ENCODE results near the gene MIER2.
"Not testable (repeated sequence)": the region's sequence is repeated elsewhere in the genome, so short reads cannot be mapped to it uniquely, and the experiment has no call there.

MIER2 gene, protein sequence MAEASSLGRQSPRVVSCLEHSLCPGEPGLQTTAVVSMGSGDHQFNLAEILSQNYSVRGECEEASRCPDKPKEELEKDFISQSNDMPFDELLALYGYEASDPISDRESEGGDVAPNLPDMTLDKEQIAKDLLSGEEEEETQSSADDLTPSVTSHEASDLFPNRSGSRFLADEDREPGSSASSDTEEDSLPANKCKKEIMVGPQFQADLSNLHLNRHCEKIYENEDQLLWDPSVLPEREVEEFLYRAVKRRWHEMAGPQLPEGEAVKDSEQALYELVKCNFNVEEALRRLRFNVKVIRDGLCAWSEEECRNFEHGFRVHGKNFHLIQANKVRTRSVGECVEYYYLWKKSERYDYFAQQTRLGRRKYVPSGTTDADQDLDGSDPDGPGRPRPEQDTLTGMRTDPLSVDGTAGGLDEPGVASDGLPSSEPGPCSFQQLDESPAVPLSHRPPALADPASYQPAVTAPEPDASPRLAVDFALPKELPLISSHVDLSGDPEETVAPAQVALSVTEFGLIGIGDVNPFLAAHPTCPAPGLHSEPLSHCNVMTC

GRCh38 chr19:344625-345319 lies at the start of gene MIER2:
TSS of gene MIER2 (minus strand) at chr19:344796. CDS start at chr19:344782, 14 bp downstream.
- DNase-seq: peak; percentile 16

DNA sequence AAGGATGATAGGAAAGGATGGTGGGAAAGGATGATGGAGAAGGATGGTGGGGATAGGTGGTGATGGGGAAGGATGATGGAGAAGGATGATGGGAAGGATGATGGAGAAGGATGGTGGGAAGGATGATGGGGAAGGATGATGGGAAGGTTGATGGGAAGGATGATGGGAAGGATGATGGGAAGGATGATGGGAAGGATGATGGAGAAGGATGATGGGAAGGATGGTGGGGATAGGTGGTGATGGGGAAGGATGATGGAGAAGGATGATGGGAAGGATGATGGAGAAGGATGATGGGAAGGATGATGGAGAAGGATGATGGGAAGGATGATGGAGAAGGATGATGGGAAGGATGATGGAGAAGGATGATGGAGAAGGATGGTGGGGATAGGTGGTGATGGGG lies 49.0 kb upstream of the MIER2 start:
- not testable (repeated sequence) for DNase-seq

DNA sequence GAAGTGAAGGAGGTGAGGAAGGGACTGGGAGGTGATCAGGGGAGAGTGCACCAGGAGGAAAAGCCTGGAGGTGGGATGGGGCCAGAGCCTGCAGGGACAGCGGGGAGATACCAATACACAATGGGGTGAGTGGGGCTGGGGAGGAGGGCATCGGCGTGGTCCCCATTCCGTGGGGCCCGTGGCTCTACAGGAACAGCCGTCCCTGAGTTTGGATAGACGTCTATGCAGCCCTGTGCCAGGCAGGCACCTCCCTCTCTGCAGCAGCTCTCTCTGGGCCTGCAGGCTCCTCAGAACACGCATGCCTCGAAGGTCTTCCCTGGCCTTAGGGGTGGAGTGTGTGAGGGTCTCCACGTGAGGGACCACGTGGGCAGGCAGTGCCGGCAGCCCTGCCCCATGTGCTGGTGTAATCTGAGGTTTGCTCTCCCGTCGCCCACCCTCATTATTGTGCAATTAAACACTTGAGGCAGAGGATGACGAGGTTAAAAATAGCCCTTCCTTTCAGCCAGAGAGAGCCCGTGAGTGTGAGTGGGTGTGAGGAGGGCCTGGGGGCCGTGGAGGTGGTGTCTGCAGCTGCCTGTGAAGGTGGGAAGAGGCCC lies 47.9 kb upstream of the MIER2 start:
- no peak for DNase-seq

- DNase-seq: no peak
These were observed 47.3 kb upstream of the MIER2 start for GRCh38 chr19:391726-392374.

DNA sequence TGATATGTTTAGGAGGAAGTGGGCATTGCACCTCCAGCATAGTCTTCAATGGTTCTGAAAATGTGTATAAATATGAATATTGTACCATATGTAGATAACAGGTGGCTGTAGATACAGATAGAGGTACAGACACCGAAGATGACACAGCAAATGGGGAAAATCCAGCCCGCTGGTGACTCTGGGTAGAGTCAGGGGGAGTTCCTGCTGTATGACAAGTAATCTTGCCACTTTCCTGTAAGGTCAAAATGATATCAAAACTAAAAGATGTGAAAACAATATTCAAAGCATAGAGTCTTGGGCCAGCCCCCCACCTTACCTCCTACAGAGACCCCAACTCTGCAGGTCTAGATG lies 46.6 kb upstream of the MIER2 start:
- no peak for DNase-seq

GRCh38 chr19:390386-391206 lies 46.0 kb upstream of the MIER2 start:
- DNase-seq: no peak

GRCh38 chr19:389935-390289 lies 45.3 kb upstream of the MIER2 start:
- no peak for DNase-seq

DNA sequence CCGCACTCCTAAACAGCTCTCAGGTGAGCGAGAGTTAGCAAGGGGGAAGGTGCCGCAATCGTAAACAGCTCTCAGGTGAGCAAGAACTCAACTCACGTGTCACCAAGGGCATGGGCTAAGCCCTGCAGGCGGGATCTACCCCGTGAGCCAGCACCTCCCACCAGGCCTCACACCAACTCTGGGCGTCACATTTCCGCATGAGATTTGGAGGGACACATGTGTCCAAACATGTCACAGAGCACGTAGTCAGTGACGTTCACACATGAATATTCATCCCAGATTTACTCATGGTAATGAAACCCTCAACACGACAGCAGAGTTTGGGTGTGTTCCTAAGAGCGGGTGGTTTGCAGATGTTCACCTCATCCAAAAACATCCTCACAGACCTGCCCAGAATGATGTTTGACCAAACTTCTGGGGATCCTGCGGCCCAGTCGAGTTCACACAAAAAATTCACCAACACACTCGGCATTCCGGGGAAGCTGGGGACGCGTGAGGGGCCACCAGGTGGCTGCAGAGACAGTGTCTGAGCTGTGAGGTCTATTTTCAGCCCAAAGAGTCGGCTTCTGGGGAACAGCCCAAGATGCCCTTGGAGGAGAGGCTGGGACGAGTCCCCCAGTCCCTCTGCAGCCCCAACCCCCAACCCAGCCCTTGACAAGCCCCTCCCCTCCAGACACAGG lies 44.8 kb upstream of the MIER2 start:
- no peak for DNase-seq

DNA sequence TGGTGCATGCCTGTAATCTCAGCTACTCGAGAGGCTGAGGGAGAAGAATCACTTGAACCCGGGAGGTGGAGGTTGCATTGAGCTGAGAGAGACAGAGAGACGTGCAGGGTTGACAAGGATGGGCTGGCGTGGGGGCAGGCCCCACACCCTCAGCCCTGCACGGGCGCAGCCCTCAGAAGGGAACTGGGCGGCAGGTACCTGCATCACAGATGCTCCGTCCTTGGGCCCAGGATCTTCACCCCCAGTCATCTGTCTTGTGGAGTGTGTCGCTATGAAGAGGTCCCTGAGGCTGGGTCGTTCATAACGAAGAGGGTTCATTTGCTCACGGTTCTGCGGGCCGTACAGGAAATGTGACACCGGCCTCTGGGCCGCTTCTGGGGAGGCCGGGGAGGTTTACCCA lies 44.1 kb upstream of the MIER2 start:
- no peak for DNase-seq

- no peak for DNase-seq
These were observed 43.2 kb upstream of the MIER2 start for GRCh38 chr19:387777-388176.

- DNase-seq: not testable (repeated sequence)
These were observed 42.2 kb upstream of the MIER2 start for GRCh38 chr19:386632-387301.

DNA sequence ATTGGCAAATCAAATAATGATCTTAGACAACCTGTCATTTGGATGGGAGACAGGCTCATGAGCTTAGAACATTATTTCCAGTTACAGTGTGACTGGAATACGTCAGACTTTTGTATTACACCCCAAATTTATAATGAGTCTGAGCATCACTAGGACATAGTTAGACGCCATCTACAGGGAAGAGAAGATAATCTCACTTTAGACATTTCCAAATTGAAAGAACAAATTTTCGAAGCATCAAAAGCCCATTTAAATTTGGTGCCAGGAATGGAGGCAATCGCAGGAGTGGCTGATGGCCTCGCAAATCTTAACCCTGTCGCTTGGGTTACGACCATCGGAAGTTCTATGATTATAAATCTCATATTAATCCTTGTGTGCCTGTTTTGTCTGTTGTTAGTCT lies 41.6 kb upstream of the MIER2 start:
- DNase-seq: not testable (repeated sequence)

- no peak for DNase-seq
These were observed 40.2 kb upstream of the MIER2 start for GRCh38 chr19:384799-385169.

DNA sequence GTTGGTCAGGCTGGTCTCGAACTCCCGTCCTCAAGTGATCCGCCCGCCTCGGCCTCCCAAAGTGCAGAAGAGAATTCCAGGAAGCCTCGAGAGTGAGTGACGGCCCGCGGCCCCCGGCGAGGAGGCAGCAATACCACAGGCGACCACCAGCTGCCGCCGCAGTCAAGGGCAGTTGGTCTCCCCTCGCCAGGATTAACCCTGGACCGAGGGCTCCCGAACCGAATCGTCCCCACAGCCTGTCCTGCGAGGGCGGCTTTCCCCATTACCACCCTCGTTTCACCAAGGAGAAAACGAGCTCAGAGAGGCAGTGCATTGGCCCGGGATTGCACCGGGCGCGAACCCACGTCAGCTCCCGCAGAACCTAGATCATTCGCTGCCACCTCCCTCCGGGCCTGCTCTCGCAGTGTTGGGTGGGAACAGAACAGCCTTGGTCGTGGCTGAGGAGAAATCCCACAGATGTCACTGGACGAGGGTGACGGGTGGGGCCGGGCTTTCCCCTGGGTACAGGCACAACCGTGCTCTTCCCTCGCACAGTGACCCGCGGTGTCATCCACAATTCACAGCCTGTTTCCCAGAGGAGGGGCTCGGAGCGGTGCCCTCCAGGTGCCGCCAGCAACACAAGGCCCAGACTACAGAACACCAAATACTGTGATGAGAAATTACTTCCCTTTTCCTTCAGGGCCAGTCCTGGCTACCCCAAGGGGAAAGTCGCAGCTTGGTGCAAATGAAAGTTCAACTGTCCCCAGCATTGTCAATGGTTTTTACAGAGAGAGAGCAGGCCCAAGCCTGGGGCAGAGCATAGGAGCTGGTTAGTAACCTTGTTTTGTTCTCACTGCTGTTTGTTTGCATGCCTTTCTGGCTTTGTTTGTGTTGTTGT lies 39.6 kb upstream of the MIER2 start:
- DNase-seq: no peak

DNA sequence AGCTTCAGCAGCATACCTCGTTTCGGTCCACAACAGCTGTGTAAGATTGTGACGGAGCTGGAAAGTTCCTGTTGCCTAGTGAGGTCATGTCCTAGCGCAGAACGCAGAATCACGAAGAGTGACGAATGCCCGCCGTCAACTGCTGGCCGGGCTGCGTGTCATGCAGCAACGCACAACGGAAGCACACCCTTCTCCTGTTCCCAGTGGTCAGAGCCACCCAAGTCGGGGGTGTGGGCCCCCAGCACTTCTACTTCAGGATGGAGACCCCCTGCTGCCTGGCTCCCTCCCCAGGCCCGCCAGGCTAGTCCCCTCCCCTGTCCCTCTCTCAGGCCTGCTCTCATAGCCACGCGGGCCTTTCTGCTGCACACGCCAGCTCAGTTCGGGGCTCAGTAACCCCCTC lies 38.4 kb upstream of the MIER2 start:
- no peak for DNase-seq

GRCh38 chr19:382578-382977 lies 38.0 kb upstream of the MIER2 start:
- DNase-seq: peak; percentile 77

DNA sequence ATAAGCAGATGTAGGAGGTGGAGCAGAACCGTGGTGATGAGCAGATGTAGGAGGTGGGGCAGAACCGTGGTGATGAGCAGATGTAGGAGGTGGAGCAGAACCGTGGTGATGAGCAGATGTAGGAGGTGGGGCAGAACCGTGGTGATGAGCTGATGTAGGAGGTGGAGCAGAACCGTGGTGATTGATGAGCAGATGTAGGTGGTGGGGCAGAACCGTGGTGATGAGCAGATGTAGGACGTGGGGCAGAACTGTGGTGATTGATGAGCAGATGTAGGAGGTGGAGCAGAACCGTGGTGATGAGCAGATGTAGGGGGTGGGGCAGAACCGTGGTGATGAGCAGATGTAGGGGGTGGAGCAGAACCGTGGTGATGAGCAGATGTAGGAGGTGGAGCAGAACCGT lies 37.3 kb upstream of the MIER2 start:
- peak; percentile 49 for DNase-seq

DNA sequence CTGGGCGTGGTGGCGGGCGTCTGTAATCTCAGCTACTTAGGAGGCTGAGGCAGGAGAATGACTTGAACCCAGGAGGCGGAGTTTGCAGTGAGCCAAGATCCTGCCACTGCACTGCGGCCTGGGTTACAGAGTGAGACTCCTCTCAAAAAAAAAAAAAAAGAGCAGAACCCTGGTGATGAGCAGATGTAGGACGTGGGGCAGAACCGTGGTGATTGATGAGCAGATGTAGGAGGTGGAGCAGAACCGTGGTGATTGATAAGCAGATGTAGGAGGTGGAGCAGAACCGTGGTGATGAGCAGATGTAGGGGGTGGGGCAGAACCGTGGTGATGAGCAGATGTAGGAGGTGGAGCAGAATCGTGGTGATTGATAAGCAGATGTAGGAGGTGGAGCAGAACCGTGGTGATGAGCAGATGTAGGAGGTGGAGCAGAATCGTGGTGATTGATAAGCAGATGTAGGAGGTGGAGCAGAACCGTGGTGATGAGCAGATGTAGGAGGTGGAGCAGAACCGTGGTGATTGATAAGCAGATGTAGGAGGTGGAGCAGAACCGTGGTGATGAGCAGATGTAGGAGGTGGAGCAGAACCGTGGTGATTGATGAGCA lies 36.1 kb upstream of the MIER2 start:
- DNase-seq: not testable (repeated sequence)

GRCh38 chr19:379796-380195 lies 35.2 kb upstream of the MIER2 start:
- DNase-seq: no peak

GRCh38 chr19:378706-379105 lies 34.1 kb upstream of the MIER2 start:
- no peak for DNase-seq

All from DMS 273 treated with DMSO at 0.1 percent for 48 hours (cell line).